MM.1S (cell line): ENCODE results near the gene MBOAT1.

Source experiments
- DNase-seq: peaks from one replicate; pipeline ENCODE4 v3.0.0-alpha.2; 2015
- H2AFZ ChIP-seq: fragments of 300-600 bp; sonication (generic); 2 replicates; pipeline ENCODE4 v1.6.0; 2016; ENCODE audit warnings: antibody characterized with exemption, low read length
- H3F3A ChIP-seq: fragments of 300-600 bp; sonication (generic); 2 replicates; pipeline ENCODE4 v1.6.1; 2016; ENCODE audit warnings: mild to moderate bottlenecking, antibody characterized with exemption, low read length, moderate library complexity, mixed read lengths; ENCODE audit not compliant: insufficient read depth
- H3K27ac ChIP-seq: fragments of 300-600 bp; sonication (generic); 2 replicates; pipeline ENCODE4 v1.5.1; 2016; ENCODE audit warnings: mild to moderate bottlenecking, low read length
- H3K27me3 ChIP-seq: fragments of 300-600 bp; sonication (generic); replicated peaks from 2 replicates; pipeline ENCODE4 v1.6.0; 2016; ENCODE audit warnings: low read length; ENCODE audit not compliant: insufficient read depth
- H3K36me3 ChIP-seq: fragments of 300-600 bp; sonication (generic); replicated peaks from 2 replicates; pipeline ENCODE4 v1.6.1; 2016; ENCODE audit warnings: mild to moderate bottlenecking, low read length, mixed read lengths; ENCODE audit not compliant: insufficient read depth
- H3K4me1 ChIP-seq: fragments of 300-600 bp; sonication (generic); 2 replicates; pipeline ENCODE4 v1.6.1; 2016; ENCODE audit warnings: low read length, mixed read lengths
- H3K4me2 ChIP-seq: fragments of 300-600 bp; sonication (generic); 2 replicates; pipeline ENCODE4 v1.6.0; 2016; ENCODE audit warnings: low read depth, low read length
- H3K4me3 ChIP-seq: fragments of 300-600 bp; sonication (generic); 2 replicates; pipeline ENCODE4 v1.5.1; 2016; ENCODE audit warnings: low read length, mixed read lengths
- H3K79me2 ChIP-seq: fragments of 300-600 bp; sonication (generic); 2 replicates; pipeline ENCODE4 v1.6.1; 2016; ENCODE audit warnings: mixed run types, low read length, mixed read lengths
- H3K9ac ChIP-seq: fragments of 300-600 bp; sonication (generic); 2 replicates; pipeline ENCODE4 v1.6.1; 2016; ENCODE audit warnings: low read length, mixed read lengths
- H3K9me2 ChIP-seq: fragments of 300-600 bp; sonication (generic); replicated peaks from 2 replicates; pipeline ENCODE4 v1.6.1; 2016; ENCODE audit warnings: mild to moderate bottlenecking, low read length, mixed read lengths; ENCODE audit not compliant: insufficient read depth
- H3K9me3 ChIP-seq: fragments of 300-600 bp; sonication (generic); replicated peaks from 2 replicates; pipeline ENCODE4 v1.6.1; 2016; ENCODE audit warnings: mild to moderate bottlenecking, low read length, mixed read lengths; ENCODE audit not compliant: insufficient read depth
- H4K20me1 ChIP-seq: fragments of 300-600 bp; sonication (generic); 2 replicates; pipeline ENCODE4 v1.6.1; 2016; ENCODE audit warnings: mild to moderate bottlenecking, low read length, moderate library complexity, mixed read lengths; ENCODE audit not compliant: insufficient read depth
- EZH2 ChIP-seq: fragments of 300-600 bp; sonication (generic); optimal IDR thresholded peaks from 2 replicates; pipeline ENCODE3; 2017; ENCODE audit warnings: low read depth, mild to moderate bottlenecking, antibody characterized with exemption, low read length, mixed read lengths
- EZH2phosphoT487 ChIP-seq: fragments of 300-600 bp; sonication (generic); IDR thresholded peaks from 2 replicates; pipeline ENCODE4 v1.6.1; 2018; ENCODE audit warnings: antibody characterized with exemption, low read length
- TF ChIP-seq, protein P1 (sequence below): fragments of 300-600 bp; sonication (generic); IDR thresholded peaks from 2 replicates; pipeline ENCODE4 v1.5.1; 2016; ENCODE audit warnings: antibody characterized with exemption, low read length, mixed read lengths

The MBOAT1 gene

DNA sequence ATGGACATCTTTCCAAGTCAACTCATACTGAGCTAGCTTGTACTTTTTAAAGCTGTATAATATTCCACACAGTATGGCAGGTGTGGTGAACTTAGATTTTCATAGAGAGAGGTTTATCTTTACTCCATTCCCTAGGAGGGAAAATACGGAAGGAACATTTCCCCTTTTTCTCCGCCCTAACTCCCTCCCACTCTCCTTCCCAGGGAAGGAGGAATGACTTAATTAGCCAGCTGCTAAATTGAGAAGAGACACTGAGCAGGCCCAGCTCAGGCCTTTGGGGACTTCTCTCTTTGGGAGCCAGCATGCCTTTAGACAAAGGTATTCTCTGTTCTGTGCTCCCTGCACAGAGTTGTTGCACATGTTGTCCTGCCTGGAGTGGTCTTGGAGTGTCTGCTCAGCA is 46.1 kb downstream of the MBOAT1 start:
- H3K9me3 ChIP-seq = no peaks in the 10 kb centered on the region

GRCh38 chr6:20162515-20162914 is 49.8 kb downstream of the MBOAT1 start:
- no peak for TF ChIP-seq EZH2phosphoT487
- no peak for TF ChIP-seq EZH2
- TF ChIP-seq, protein P1, sequence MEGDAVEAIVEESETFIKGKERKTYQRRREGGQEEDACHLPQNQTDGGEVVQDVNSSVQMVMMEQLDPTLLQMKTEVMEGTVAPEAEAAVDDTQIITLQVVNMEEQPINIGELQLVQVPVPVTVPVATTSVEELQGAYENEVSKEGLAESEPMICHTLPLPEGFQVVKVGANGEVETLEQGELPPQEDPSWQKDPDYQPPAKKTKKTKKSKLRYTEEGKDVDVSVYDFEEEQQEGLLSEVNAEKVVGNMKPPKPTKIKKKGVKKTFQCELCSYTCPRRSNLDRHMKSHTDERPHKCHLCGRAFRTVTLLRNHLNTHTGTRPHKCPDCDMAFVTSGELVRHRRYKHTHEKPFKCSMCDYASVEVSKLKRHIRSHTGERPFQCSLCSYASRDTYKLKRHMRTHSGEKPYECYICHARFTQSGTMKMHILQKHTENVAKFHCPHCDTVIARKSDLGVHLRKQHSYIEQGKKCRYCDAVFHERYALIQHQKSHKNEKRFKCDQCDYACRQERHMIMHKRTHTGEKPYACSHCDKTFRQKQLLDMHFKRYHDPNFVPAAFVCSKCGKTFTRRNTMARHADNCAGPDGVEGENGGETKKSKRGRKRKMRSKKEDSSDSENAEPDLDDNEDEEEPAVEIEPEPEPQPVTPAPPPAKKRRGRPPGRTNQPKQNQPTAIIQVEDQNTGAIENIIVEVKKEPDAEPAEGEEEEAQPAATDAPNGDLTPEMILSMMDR = no peak
- peaks cover 83% of the 10 kb centered on the region for H3K79me2 ChIP-seq
- H3K27me3 ChIP-seq = no peaks in the 10 kb centered on the region
- H3K27ac ChIP-seq = no peak overlapping the region
- no peaks in the 10 kb centered on the region for H4K20me1 ChIP-seq
- no peak overlapping the region for H3K9ac ChIP-seq
- no peaks in the 10 kb centered on the region; the same call in 1 of the 2 replicates for H3K36me3 ChIP-seq
- no peaks in the 10 kb centered on the region for H3F3A ChIP-seq
- H3K4me2 ChIP-seq = no peak overlapping the region
- no peaks in the 10 kb centered on the region for H3K4me1 ChIP-seq
- H3K9me2 ChIP-seq = no peaks in the 10 kb centered on the region
- H2AFZ ChIP-seq = no peak overlapping the region
- no peaks in the 10 kb centered on the region for H3K9me3 ChIP-seq
- DNase-seq = no peak
- H3K4me3 ChIP-seq = no peak overlapping the region

More for the DNA sequence above, 46.1 kb downstream of the MBOAT1 start:
- H3K4me3 ChIP-seq = no peak overlapping the region
- no peaks in the 10 kb centered on the region for H3K4me1 ChIP-seq
- H3K36me3 ChIP-seq = no peaks in the 10 kb centered on the region; the same call in 1 of the 2 replicates
- DNase-seq = no peak
- TF ChIP-seq, protein P1 = no peak
- TF ChIP-seq EZH2phosphoT487 (no peak), EZH2 (no peak)
- no peak overlapping the region for H3K27ac ChIP-seq
- H3K9me2 ChIP-seq = no peaks in the 10 kb centered on the region
- H3K4me2 ChIP-seq = no peak overlapping the region
- no peaks in the 10 kb centered on the region for H3K27me3 ChIP-seq
- H4K20me1 ChIP-seq = no peaks in the 10 kb centered on the region
- peaks cover 74% of the 10 kb centered on the region for H3K79me2 ChIP-seq
- H2AFZ ChIP-seq = no peak overlapping the region
- H3K9ac ChIP-seq = no peak overlapping the region
- H3F3A ChIP-seq = no peaks in the 10 kb centered on the region

- no peaks in the 10 kb centered on the region for H3K4me1 ChIP-seq
- no peaks in the 10 kb centered on the region for H3K36me3 ChIP-seq
- H3K9me2 ChIP-seq = no peaks in the 10 kb centered on the region
- no peaks in the 10 kb centered on the region for H4K20me1 ChIP-seq
- DNase-seq = no peak
- no peak overlapping the region for H3K4me3 ChIP-seq
- no peak overlapping the region for H3K27ac ChIP-seq
- H3K4me2 ChIP-seq = no peak overlapping the region
- peaks cover 82% of the 10 kb centered on the region for H3K79me2 ChIP-seq
- H3K9me3 ChIP-seq = no peaks in the 10 kb centered on the region
- H3K27me3 ChIP-seq = no peaks in the 10 kb centered on the region
- no peak for TF ChIP-seq EZH2phosphoT487
- TF ChIP-seq EZH2 = no peak
- TF ChIP-seq, protein P1 = no peak
- no peak overlapping the region for H2AFZ ChIP-seq
- no peaks in the 10 kb centered on the region for H3F3A ChIP-seq
- no peak overlapping the region for H3K9ac ChIP-seq
Measured at GRCh38 chr6:20160541-20161283, 51.6 kb downstream of the MBOAT1 start.
